ENCODE data around the gene LRRC75A.
"Not testable (repeated sequence)": the region's sequence is repeated elsewhere in the genome, so short reads cannot be mapped to it uniquely, and the experiment has no call there.

The LRRC75A gene

GRCh38 chr17:16491703-16492612 lies at the start of gene LRRC75A:
Gene LRRC75A, minus strand, starts transcription at chr17:16492193. Its CDS starts 203 bp downstream, at chr17:16491990.
- peak within 1 kb of the TSS; percentile 42 for H3K4me3 ChIP-seq (ENCODE audit: low read depth, low read length)
- DNase-seq (ENCODE audit: low read depth): no peak
- TF ChIP-seq, protein P1, sequence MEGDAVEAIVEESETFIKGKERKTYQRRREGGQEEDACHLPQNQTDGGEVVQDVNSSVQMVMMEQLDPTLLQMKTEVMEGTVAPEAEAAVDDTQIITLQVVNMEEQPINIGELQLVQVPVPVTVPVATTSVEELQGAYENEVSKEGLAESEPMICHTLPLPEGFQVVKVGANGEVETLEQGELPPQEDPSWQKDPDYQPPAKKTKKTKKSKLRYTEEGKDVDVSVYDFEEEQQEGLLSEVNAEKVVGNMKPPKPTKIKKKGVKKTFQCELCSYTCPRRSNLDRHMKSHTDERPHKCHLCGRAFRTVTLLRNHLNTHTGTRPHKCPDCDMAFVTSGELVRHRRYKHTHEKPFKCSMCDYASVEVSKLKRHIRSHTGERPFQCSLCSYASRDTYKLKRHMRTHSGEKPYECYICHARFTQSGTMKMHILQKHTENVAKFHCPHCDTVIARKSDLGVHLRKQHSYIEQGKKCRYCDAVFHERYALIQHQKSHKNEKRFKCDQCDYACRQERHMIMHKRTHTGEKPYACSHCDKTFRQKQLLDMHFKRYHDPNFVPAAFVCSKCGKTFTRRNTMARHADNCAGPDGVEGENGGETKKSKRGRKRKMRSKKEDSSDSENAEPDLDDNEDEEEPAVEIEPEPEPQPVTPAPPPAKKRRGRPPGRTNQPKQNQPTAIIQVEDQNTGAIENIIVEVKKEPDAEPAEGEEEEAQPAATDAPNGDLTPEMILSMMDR (IDR thresholded peaks at IDR 0.05; ENCODE audit: low read depth, low read length, missing control alignments): no peak

- TF ChIP-seq, protein P1 (IDR thresholded peaks at IDR 0.05; ENCODE audit: low read depth, low read length, missing control alignments): no peak
- no peak overlapping the region for H3K4me3 ChIP-seq (ENCODE audit: low read depth, low read length)
- no peak for DNase-seq (ENCODE audit: low read depth)
Measured at GRCh38 chr17:16537130-16537458, 45.1 kb upstream of the LRRC75A start.

- no peak for DNase-seq (ENCODE audit: low read depth)
- H3K4me3 ChIP-seq (ENCODE audit: low read depth, low read length): no peak overlapping the region
- TF ChIP-seq, protein P1 (IDR thresholded peaks at IDR 0.05; ENCODE audit: low read depth, low read length, missing control alignments): no peak
Measured at GRCh38 chr17:16534236-16534635, 42.2 kb upstream of the LRRC75A start.

DNA sequence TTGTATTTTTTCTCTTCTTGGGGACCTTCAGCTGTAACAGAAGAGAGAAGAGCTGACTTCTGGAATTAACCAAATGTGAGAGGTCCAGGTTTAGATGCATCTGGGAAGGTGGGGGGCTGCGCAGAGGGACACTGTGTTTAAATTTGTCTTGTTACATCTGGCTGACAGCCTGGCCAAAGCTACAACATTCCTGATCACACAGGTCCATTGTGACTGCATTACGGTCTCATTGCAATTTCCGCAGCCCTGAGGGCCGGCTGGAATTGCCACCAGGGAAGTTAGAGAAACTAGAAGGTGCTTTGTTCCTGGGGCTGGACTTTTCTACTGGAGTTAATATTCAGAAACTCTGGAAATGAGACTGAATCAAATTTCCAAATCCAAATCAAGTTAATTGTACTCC lies 37.9 kb upstream of the LRRC75A start:
- no peak for DNase-seq (ENCODE audit: low read depth)
- H3K4me3 ChIP-seq (ENCODE audit: low read depth, low read length): no peak overlapping the region
- TF ChIP-seq, protein P1 (IDR thresholded peaks at IDR 0.05; ENCODE audit: low read depth, low read length, missing control alignments): no peak

GRCh38 chr17:16527298-16527697 lies 35.3 kb upstream of the LRRC75A start:
- TF ChIP-seq, protein P1 (IDR thresholded peaks at IDR 0.05; ENCODE audit: low read depth, low read length, missing control alignments): no peak
- H3K4me3 ChIP-seq (ENCODE audit: low read depth, low read length): no peak overlapping the region
- DNase-seq (ENCODE audit: low read depth): no peak

DNA sequence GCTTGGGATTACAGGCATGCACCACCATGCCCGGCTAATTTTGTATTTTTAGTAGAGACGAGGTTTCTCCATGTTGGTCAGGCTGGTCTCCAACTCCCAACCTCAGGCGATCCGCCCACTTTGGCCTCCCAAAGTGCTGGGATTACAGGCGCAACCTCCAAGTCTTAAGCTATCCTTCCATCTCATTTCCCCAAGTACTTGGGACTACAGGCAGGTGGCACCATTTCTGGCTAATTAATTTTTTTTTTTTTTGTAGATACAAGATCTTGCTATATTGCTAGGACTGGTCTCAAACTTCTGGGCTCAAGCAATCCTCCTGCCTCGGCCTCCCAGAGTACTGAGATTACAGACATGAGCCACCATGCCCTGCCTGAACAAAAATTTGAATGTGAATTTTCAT lies 33.6 kb upstream of the LRRC75A start:
- not testable (repeated sequence) for H3K4me3 ChIP-seq (ENCODE audit: low read depth, low read length); DNase-seq (ENCODE audit: low read depth)

GRCh38 chr17:16521070-16521727 lies 29.2 kb upstream of the LRRC75A start:
- peak; percentile 61 for DNase-seq (ENCODE audit: low read depth)
- TF ChIP-seq, protein P1 (IDR thresholded peaks at IDR 0.05; ENCODE audit: low read depth, low read length, missing control alignments): peak; percentile 81
- no peak overlapping the region for H3K4me3 ChIP-seq (ENCODE audit: low read depth, low read length)

All from GM12864 (cell line).